SIG-M5 treated with dmso at 0.1 percent for 504 hours (cell line): ENCODE measurements around the gene CLTCL1.
"Not testable (repeated sequence)": the region's sequence is repeated elsewhere in the genome, so short reads cannot be mapped to it uniquely, and the experiment has no call there.

Experiments used
- DNase-seq: peaks from one replicate; lab custom pipeline; 2025; ENCODE audit not compliant: unreplicated experiment; lab: John Stamatoyannopoulos, UW

The CLTCL1 gene

DNA sequence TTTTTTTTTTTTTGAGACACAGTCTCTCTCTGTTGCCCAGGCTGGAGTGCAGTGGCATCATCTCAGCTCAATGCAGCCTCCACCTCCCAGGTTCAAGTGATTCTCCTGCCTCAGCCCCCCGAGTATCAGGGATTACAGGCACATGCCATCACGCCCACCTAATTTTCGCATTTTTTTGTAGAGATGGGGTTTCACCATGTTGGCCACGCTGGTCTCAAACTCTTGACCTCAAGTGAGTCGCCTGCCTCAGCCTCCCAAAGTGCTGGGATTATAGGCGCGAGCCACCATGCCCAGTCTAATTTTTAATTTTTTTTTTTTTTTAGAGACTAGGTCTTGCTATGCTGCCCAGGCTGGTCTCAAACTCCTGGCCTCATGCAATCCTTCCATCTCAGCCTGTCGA lies 35.2 kb downstream of the CLTCL1 start:
- DNase-seq, result not testable (repeated sequence)

DNA sequence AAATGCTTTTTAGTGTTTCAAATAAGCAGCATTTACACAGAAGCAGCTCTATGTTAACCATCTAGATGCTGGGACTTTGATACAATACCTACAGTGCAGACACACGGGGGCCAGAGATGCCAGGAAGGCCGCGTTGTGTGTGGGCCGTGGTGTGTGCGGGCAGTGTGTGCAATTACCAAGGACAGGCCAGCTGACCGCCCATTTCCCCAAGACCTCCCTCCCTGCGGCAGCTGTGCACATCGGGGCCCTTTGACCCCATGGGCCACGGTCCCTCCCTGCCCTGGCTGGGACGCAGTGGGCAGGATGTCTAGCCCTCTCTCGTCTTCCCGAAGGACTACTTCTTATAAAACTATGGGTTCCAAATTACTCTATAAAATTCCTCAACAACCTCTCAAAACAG lies 38.4 kb downstream of the CLTCL1 start:
- DNase-seq, result no peak

DNA sequence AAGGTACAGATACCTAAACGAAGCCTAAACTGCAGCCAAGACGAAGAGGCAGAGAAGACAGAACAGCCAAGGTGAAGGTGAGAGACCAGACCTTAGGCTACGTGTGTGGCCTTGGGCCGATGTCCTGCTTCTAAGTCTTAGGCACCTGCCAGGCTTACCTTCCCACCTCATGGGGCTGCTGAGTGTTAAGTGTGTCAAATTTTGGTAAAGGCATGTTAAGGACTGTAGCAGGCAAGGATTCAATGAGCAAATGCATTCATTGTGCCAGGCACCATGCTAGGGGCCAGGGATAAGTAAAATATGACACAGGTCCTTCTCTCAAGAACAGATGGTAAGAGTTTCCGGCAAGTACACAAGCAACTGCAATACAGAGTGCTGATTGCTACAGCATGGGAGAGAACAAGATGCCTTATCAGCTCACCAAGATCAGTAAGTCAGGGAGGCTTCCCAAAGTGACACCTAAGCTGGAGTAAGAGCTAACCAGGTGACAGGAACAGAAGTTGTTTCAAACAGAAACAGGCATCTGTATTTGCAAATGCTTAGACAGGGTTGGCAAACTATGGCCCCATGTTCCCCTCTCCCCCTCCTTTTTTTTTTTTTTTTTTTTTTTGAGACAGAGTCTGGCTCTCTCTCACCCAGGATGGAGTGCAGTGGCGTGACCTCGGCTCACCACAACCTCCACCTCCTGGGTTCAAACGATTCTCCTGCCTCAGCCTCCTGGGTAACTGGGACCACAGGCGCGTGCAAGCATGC lies 46.7 kb downstream of the CLTCL1 start:
- DNase-seq, result peak; percentile 35

DNA sequence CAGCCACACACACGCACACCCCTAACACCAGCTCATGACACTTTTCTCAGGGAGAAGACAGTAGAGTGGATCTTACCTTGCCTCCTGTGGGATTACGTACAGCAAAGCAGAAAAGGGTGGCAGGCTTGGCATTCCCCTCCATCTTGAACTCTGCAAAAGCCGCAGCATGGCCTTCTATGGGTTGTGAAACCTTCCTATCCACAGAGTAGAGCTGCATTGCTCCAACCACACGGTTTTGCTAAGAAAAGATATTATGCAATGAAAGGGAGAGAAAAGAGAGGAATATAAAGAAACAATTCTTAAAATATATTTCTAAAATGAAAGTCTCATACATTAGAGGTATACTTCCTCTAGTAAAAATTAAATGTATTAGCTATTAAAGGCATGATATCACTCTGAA lies 48.8 kb downstream of the CLTCL1 start:
- DNase-seq, result peak; percentile 85

DNA sequence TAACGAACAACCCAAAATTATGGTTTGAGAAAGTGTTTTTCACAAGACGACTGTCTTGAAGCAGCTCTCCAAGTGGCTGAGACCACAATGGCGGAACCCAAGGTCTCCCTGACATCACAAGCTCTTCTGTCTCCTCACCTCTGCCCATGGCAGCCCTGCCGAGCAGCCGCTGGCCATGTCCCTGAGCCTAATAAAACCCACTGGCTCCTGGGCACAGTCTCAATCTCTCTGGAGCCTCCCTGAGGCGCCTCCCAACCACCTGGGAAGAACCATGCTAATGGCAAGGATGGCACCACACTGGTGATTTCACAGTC lies 50.0 kb downstream of the CLTCL1 start:
- no peak for DNase-seq

DNA sequence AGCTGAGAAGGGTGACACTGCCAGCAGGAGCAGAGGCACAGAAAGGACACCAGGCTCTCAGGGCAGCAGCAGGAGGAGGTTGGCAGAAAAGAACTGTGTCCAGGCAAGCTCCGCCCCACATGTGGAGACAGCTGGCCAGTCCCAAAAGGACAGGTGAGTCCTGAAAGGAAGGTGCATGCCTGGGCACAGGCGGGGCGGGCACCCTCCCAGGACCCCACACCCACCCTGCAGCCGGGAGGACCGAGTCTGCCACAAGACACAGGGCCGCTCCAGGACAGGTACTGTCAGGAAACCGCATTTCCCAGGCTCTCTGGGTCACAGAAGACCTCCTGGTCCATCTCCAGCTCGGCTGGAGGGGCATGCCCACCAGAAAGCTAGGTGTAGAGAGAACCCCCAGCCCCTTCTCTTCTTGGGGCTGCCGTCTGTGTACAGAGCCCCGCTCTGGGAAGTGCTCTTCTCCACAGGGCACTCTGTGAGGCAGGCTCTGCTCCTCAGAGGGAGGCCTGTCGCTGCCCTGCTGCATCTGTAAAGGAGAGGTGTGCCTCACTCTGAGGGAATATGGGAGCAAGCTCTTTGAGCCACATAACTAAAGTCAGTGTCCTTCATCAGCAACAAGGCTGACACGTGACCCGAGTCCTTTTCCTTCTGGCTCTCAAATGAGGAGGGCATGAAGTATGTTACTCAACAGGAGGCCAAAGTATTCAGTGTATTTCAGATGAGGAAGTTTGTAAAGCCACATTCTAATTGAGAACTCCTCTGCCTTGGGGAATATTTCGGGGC lies 50.5 kb downstream of the CLTCL1 start:
- peak; percentile 92 for DNase-seq

DNA sequence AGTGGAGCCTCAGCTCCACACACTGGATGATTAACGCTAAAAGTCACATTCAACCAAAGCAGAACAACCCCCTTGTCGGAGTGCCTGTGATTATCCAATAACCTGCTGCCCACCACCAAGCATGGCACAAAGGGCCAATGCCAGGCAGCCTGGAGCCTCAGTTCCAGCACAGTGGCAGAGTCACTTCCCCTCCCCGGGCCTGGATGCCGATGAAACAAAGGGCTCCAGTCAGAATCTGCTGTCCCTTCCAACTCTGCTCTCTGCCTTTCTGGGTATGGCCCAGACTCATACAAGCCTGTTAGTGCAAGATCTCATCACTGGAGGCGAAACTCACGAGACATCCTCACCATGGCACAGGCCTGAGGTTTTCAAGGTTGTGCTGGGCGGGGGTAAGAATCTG lies 52.1 kb downstream of the CLTCL1 start:
- DNase-seq, result no peak

DNA sequence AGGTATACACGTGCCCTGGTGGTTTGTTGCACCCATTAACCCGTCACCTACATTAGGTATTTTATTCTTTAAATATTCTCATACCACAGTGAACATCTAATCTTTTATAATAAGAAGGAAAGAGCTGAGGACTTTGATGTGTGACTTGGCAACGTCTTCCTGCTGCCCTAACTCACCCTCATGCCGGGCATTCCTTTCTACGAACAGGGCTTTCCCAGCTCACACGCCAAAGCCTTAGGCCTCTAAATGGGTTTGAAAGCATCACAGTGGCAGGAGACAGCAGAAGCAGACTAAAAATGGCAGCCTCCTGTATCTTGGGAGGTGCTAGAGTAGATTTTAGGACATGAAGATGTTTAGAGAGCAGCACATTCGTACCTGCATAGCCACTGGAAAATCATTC lies 52.6 kb downstream of the CLTCL1 start:
- DNase-seq, result no peak

DNA sequence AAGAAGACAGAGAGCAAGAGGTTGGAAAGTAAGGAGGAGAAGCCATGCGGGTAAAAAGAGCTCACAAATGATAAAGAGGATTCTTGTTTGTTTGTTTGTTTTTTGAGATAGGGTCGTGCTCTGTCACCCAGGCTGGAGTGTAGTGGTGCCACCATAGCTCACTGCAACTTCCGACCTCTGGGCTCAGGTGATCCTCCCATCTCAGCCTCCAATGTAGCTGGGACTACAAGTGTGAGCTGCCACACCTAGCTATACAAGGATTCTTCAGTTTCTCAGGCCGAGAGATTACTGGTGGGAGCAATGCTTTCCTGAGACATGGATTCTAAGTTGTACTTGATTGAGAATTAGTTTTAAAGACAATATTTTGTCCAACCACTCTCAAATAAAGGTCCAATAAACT lies 55.6 kb downstream of the CLTCL1 start:
- no peak for DNase-seq

DNA sequence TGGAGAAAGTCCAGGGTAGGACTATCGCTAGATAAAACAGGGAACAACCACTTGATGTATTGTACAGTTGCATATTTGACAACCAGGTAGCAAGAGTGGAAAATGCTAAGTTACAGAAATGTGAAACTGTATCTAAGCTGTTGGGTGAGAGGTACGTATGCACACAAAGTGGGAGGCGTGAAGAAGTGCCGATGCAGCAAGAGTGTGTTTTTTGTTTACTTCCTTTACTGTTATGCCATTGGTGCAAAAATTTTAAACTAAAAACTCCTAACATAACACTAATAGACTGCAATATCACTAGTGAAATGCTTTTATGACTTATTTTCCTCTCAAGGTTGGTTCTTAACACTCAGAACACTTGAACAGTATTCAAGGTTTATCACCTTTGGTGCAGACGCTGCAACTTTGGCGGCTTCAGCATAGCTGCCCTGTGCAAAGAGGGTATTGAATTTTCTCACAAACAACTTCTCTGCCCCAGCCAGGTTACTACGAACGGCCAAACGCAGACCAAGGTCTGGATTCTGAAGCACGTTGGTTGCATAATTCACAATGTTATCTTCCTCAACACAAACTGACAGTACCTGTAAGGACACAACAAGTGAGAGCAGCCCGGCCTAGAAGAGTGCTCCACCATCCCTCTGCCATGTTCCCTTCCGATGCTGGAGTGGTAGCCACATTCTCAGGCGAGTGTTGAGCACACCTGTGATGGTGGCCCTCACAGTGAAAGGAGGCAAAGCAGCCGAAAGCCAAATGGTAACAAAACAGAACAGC lies 57.2 kb downstream of the CLTCL1 start:
- DNase-seq, result no peak

DNA sequence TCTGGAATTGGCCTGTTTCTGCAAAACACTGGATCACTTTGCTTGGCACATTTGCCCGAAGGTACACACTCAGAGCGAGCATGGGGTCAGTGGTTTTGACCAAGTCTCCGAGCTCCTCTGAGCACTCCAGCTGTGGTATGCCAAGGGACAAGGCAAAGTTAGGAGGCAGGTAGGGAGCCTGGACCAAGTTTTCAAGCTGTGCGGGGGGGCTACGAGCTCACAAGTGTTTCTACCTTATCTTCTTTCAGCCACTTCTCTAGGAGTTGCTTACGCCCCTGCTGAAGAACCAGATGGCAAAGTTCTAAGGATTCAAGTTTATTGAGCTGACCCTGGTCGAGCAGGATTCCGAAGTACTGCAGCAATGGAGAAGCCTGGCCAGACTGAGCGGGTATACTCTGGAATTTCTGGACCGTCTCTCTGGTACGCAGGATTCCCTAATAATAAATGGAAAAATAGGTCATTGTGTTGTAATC lies 58.3 kb downstream of the CLTCL1 start:
- DNase-seq, result no peak

DNA sequence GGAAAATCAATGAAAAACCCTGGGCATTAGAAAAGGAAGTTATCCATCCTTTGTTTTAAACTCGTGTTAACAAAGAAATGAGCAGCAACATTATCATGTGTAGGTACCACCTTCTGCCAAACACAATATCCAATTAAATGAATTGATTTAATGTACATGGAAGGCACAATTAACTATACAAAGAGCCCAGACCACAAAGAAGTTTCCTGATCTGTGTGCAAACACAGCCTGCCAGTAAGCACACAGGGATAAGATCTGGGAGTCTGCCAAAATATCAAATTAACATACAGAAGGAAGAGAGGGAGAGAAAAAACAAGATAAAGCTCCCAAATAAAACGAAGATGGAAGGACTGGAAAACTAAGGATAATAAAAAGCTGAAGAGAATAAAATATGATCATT lies 58.9 kb downstream of the CLTCL1 start:
- DNase-seq, result no peak

DNA sequence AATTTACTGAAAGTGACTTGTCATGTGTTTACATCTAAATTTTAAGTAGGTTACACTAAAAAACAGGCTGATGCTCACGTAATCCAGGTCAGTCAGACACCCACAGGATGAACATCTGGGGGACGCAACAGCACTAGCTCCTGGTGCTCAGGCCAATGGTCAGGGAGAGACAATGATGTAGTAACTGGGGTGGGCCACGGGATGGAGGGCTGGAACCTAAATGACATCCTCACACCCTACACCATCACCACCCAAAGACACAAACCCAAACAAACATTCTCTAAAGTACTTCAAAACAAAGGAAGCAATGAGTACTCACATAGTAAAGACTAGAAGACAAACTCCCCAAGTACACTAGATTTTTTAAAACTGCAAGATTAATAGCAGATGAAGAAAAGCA lies 59.5 kb downstream of the CLTCL1 start:
- DNase-seq, result no peak

DNA sequence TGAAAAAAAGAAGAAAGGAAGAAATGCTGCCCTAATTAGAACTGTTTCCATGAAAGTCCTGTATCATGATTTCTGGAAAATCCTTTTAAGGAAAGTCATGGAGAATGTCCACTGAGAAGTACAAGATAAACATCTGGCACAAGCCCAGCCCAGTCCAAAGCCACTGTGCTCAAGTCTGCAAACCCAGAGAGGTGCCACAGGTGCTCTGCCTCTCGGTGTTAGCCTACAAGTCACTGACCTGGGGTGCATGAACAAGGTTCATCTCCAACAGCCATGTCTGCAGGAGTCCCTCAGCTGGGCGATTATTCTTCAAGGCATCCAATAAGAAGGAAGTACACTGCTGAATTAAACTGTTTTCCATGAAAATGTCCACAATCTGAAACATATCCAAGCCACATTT lies 61.9 kb downstream of the CLTCL1 start:
- DNase-seq, result no peak

DNA sequence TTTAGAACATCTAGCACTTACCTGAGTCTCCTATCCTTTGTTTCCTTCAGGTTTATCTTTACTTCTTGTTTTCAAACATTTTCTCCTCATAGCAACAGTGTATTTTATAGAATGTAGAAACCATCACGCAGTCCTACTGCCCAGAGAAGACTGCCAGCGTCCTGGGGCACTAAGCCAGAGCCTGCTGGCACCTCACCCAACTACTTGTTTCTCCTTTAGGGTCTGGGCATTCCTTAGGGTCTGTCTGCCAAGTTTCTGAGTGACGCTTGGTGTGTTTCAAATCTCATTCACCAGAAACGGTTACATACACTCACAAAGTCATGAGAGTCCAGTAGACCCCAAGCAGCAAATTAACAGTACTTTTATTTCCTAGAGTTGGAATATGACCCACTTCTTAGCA lies 63.3 kb downstream of the CLTCL1 start:
- no peak for DNase-seq

DNA sequence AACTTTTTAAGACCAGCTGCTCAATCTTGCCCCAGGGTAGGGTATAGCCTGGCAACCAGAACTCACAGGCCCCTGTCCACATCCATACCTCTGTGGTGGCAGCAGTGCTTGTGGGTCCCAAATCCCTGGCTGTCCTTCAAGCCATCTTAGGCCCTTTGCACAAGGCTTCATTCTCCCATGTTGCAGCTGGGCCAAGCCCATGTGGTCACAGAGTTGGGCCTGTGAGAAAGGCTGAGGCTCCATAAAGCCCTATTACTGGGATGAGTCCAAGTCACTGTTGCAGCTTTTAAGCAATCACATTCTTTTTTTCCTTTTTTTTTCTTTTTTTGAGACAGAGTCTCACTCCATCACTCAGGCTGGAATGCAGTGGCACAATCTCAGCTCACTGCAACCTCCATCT lies 65.1 kb downstream of the CLTCL1 start:
- no peak for DNase-seq

DNA sequence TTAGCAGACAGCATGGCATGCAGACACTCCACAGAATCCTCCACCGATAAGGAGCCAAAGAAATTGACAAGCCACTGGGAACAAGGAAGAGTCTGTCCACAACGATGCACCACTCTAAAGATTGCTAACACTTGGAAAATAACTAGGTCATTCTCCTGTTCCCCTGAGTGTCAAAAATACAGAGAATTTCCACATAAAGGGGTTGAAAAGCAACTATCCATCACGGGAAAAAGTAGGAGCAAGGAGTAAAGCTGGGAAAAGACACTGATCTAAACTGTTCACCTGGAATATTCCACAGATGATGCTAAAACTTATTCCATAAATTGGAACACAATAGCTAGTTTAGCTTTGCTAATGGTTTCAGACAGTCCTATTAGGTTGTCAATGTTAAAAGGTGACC lies 66.0 kb downstream of the CLTCL1 start:
- no peak for DNase-seq

DNA sequence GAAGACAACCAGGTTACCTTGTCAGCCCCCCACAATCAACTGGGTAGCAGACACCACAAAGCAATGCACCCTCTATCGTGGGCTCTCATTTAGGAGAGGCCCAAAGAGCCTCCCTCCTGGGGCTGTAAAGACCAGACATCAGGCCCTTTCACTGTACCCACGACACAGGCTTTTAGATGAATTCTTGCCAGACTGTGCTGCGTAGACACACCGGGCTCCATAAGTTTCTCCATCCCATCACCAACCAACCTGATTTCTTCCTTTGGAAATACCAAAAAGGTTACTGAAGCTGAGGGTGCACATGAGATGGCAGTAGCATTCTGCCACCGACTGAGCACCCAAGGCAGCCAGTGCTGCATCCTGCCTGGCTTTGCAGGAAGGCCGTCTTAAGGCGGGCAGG lies 66.5 kb downstream of the CLTCL1 start:
- DNase-seq, result no peak

DNA sequence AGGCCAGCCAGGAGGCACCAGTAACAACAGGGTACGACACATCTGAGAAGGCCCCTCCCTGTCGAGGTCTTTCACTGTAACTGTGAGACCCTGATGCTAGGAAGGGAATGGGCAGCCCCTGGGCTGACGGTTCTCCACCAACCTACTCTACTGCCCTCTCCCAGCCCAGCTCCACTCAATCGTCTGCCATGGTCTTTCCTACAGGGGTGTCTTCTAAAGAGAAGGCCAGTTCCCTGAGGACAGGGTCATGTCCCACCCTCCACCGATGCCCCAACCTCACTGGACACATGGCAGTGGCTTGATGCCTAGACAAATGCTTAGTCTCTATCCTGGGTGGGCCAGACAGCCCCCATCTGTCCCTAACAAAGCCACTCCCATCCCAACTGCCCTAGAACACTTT lies 67.0 kb downstream of the CLTCL1 start:
- no peak for DNase-seq

DNA sequence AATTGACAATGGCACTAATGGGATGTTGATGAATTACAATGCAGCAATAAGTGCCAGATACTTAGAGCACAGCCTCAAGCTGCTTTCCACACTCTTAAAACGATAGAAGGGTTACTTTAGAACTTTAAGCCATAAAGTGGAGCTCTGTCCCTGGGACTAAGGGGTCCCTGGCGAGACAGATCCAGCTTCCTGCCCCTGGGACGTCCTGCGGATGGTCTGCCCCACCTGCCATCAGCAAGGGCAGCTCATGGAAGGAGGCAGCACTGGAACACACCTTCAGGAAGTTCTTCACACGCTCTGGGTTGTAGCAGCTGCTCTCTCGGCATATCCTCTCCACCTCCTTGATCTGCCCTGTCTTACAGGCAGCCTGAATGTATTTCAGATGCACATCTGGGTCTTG lies 67.9 kb downstream of the CLTCL1 start:
- DNase-seq, result no peak

DNA sequence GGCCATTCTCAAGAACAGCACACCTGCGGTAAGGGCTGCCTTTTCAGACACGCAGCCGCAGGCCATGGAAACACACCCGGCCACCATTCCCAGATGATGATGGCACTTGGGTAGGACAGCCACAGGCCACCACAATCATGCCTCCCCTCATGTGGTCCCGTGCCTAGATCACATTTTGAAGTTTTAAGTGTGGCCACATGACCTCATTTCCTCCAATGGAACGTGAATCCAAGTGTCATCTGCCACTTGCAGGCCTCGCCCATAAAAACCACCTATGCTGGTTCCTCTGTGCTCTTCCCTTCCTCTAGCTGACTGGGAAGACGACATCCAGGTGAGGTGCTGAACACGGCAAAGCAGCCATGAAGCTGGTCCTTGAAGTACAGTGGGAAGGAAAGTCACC lies 68.4 kb downstream of the CLTCL1 start:
- DNase-seq, result no peak
